SK-N-MC (cell line): ENCODE data around the gene HIBADH.
A peak's percentile ranks its signal among the peaks of the same experiment; 100 is the strongest.

Source experiments
- DNase-seq: peaks from one replicate; pipeline ENCODE4 v3.0.0-alpha.2; 2011; ENCODE audit warnings: low read depth, low spot score
- H3K27ac ChIP-seq: fragments of 200-600 bp; sonication (generic); 2 replicates; pipeline ENCODE4 v1.5.1; 2016; ENCODE audit warnings: mixed run types
- H3K36me3 ChIP-seq: fragments of 200-600 bp; sonication (generic); 2 replicates; pipeline ENCODE4 v1.6.1; 2017; ENCODE audit warnings: antibody characterized with exemption, low read length, mixed read lengths; ENCODE audit not compliant: insufficient read depth
- H3K4me3 ChIP-seq: fragments of 200-600 bp; sonication (generic); 2 replicates; pipeline ENCODE4 v1.5.1; 2016
- H3K9ac ChIP-seq: fragments of 200-600 bp; sonication (generic); 2 replicates; pipeline ENCODE4 v1.8.0; 2017; ENCODE audit warnings: mixed run types, mixed read lengths; ENCODE audit not compliant: insufficient read length
- H3K9me3 ChIP-seq: fragments of 200-600 bp; sonication (generic); 2 replicates; pipeline ENCODE4 v1.6.1; 2017; ENCODE audit warnings: low read depth, mild to moderate bottlenecking, antibody characterized with exemption, low read length, moderate library complexity, mixed read lengths
- EZH2 ChIP-seq: fragments of 200-600 bp; sonication (generic); IDR thresholded peaks from one replicate; pipeline ENCODE4 v1.6.1; 2017; ENCODE audit warnings: antibody characterized with exemption
- FOXP2 ChIP-seq: optimal IDR thresholded peaks from 2 replicates; pipeline ENCODE3; 2011; ENCODE audit warnings: mild to moderate bottlenecking, moderate library complexity; ENCODE audit not compliant: insufficient read depth; ENCODE audit errors: extremely low read length, control extremely low read depth
- POLR2AphosphoS5 ChIP-seq: IDR thresholded peaks from 2 replicates; pipeline ENCODE4 v1.6.1; 2012; ENCODE audit warnings: mild to moderate bottlenecking, low read depth, low read length, borderline replicate concordance

Gene HIBADH

DNA sequence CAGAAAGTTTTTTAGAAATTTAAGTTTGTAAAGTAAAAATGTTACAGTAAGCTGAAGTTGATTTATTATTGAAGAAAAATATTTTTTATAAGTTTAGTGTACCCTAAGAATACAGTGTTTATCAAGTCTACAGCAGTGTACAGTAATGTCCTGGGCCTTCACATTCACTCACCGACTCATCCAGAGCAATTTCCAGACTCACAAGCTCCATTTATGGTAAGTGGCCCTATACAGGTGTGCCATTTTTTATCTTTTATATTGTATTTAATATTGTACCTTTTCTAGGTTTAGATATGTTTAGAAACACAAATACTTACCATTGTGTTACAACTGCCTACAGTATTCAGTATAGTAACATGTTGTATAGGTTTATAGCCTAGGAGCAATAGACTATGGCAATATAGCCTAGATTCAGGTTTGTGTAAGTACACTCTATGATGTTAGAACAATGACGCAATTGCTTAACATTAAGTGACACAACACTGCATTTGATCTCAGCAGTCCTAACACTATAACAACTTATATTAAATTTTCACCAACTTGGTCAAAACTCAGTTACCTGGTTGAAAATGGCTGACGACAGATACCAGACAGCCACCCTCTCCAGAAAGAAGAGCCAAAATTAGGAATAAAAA is 45.7 kb downstream of the HIBADH start:
- no peak overlapping the region for H3K4me3 ChIP-seq
- no peak overlapping the region for H3K27ac ChIP-seq
- DNase-seq = no peak
- TF ChIP-seq EZH2 = no peak
- TF ChIP-seq POLR2AphosphoS5 = no peak
- TF ChIP-seq FOXP2 = no peak
- H3K9ac ChIP-seq = no peak overlapping the region
- peaks cover 10% of the 10 kb centered on the region for H3K9me3 ChIP-seq
- H3K36me3 ChIP-seq = peaks cover 7% of the 10 kb centered on the region; the same call in 1 of the 2 replicates

DNA sequence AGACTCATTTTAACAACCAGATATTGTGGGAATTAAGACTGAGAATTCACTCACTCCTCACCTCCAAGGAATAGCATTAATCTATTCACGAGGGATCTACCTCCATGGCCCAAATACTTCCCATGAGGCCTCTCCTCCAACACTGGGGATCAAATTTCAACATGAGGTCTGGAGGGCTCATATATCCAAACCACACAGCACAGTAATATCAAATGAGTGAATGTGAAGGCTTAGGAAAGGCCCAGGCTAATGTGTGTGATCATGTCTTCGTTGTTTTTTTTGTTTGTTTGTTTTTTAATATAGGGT is 46.5 kb downstream of the HIBADH start:
- H3K27ac ChIP-seq = no peak overlapping the region
- H3K4me3 ChIP-seq = no peak overlapping the region
- peaks cover 7% of the 10 kb centered on the region; the same call in 1 of the 2 replicates for H3K36me3 ChIP-seq
- TF ChIP-seq EZH2 (no peak), POLR2AphosphoS5 (no peak), FOXP2 (no peak)
- H3K9me3 ChIP-seq = peaks cover 10% of the 10 kb centered on the region
- DNase-seq = no peak
- H3K9ac ChIP-seq = no peak overlapping the region

DNA sequence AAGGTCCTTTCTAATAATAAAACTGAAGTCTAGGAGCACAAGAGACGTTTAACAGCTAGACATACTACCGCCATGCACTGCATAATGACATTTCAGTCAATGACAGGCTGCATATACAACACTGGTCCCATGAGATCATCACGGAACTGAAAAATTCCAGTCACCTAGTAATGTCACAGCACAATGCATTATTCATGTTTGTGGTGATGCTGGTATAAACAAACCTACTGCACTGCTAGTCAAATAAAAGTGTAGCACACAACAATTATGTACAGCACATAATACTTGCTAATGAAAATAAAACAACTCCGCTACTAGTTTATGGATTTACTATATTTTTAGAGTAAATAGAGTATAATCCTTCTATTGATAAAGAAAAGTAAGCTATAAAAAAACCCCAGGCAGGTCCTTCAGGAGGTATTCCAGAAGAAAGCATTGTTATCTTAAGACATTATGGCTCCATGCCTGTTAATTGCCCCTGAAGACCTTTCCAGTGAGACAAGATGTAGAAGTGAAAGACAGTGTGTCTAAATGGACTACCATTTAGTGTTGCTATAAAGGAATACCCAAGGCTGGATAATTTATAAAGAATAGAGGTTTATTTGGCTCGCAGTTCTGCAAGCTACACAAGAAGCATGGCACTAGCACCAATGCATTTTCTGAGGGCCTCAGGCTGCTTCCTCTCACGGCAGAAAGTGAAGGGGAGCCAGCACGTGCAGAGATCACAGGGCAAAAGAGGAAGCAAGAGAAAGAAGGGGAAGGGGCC is 47.1 kb downstream of the HIBADH start:
- TF ChIP-seq FOXP2 (no peak), EZH2 (no peak), POLR2AphosphoS5 (no peak)
- DNase-seq = no peak
- H3K4me3 ChIP-seq = no peak overlapping the region
- H3K9me3 ChIP-seq = peaks cover 10% of the 10 kb centered on the region
- no peak overlapping the region for H3K27ac ChIP-seq
- H3K9ac ChIP-seq = no peak overlapping the region
- peaks cover 7% of the 10 kb centered on the region; the same call in 1 of the 2 replicates for H3K36me3 ChIP-seq

DNA sequence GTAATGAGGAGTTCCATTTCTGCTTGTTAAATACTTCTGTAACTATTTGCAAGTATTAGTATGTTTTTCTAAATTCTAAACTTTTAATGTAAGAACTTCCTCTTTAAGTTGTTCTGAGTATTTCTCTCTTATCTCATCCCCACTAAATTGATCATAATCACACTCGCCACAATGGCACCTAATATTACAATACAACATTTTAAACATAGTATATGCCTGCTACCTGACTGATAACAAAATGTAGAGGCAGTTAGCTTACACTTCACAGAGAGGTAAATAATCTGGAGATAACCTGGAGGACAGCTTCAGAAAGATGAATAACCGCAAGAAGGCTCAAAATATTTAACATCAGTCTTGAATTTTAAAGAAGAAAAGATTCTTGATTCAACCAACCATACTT is 48.6 kb downstream of the HIBADH start:
- no peak for TF ChIP-seq POLR2AphosphoS5
- no peak for TF ChIP-seq EZH2
- no peak for TF ChIP-seq FOXP2
- Histone ChIP-seq H3K9ac (no peak overlapping the region), H3K4me3 (no peak overlapping the region), H3K27ac (no peak overlapping the region), H3K36me3 (peaks cover 2% of the 10 kb centered on the region; the same call in 1 of the 2 replicates), H3K9me3 (no peaks in the 10 kb centered on the region)
- DNase-seq = no peak

DNA sequence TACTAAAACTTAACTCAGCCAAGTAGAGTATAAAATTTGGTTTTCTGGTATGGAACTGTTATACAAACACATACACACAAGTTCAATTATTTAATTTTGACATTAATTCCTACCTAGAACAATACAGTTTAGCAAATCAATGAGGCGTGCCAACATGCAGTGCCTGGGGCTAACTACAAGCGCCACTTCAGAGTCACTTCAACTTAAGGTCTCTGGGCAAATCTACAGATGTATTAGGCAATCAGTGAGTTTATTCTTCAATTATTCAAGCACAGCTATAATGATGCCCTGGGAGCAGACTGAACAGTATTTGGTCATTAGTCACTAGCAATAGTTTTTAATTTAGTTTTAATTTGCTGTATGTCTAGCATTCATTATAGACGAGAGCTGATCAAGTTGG is 51.6 kb downstream of the HIBADH start:
- TF ChIP-seq POLR2AphosphoS5 (no peak; the same call in 1 of the 2 replicates), FOXP2 (no peak), EZH2 (no peak)
- DNase-seq = peak; percentile 76
- Histone ChIP-seq H3K9me3 (no peaks in the 10 kb centered on the region), H3K36me3 (no peaks in the 10 kb centered on the region; the same call in 1 of the 2 replicates), H3K27ac (peak overlapping the region; percentile 22; the same call in 1 of the 2 replicates), H3K9ac (no peak overlapping the region), H3K4me3 (no peak overlapping the region)

DNA sequence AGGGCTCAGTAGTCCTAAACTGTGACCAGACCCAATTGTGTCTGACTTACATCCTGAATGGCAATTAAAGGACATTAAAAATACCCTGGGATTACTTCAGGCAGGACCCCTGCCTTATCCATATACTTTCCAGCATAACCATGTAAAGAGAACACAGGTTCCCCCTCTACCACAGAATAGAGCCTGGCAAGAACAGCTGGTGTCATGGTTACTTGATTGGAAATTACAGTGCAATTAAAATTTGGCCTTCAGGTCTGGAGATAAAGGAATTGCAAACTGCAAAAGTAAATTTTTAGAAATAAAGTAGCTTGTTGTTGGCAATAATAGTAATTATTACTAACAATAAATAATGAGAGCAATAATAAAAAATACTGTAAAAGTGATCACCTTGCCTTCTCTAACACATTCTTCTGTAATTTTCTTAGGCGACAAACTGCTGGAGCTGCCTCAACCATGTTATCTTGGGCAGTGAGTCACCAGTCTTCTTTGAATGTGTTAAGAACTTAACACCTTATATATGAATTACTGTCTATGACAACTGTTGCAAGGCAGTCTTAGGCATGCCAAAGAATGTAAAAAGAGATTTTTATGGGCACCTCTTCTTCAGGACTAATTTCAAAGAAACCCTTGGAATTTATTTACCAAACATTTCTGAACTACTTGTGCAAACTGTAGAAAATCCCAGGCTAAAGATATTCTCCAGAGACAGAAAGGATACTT is 53.7 kb downstream of the HIBADH start:
- DNase-seq = no peak
- Histone ChIP-seq H3K9me3 (no peaks in the 10 kb centered on the region), H3K9ac (no peak overlapping the region), H3K4me3 (no peak overlapping the region), H3K36me3 (no peaks in the 10 kb centered on the region), H3K27ac (no peak overlapping the region)
- TF ChIP-seq FOXP2 (no peak), POLR2AphosphoS5 (no peak), EZH2 (no peak)

DNA sequence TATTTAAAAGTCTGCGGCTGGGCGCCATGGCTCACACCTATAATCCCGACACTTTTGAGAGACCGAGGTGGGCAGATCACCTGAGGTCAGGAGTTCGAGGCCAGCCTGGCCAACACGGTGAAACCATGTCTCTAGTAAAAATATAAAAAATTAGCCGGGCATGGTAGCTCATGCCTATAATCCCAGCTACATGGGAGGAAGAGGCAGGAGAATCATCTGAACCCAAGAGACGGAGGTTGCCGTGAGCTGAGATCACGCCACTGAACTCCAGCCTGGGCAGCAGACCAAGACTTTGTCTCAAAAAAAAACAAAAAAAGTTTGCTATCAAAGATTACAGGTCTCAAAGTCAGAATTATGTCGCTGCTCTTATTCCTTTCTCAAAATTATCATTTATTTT is 55.5 kb downstream of the HIBADH start:
- DNase-seq = no peak
- H3K27ac ChIP-seq = no peak overlapping the region
- no peaks in the 10 kb centered on the region for H3K36me3 ChIP-seq
- H3K9me3 ChIP-seq = no peaks in the 10 kb centered on the region
- H3K4me3 ChIP-seq = no peak overlapping the region
- H3K9ac ChIP-seq = no peak overlapping the region
- TF ChIP-seq FOXP2 (no peak), EZH2 (no peak), POLR2AphosphoS5 (no peak)

DNA sequence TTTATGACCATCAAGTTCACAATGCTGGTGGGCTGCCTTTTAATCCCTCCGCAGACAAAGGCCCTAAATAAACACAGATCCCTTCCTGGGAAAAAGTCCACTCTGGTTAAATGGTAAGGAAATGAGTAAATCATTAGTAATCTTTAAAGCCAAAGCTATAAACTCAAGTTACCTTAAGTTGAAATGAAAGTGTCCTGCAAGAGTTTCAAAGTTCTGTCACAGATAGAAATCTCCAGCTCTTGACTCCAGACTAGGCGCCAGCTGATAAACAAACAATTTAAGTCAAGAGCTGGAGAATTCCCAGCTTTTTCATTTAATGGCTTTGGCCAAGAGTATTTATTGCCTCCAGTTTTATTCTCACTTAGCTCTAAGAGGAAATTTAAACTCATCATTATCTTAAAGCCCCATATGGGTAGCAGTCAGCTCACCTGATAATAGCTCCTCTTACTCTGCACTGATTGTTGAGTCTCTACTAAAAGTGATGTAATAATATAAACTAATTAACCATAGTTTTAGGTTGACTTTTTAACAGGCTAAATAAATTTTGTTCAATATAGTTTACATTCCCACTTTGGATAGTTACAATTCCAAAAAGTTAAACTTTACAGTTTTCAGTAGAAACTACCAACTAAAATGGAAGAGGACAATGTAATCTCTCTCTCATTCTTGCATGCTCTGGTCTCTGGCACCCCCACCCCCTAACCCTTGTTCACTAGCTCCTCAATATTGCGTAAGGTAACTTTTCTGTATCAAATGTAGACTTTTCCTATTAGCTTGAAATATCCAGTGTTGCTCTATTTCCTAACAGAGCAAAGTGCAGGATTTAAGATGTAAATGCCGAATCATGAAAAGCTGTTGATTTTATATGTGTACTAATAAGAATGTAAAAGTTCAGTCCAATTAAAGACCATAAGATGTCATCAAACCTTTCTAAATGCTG is 56.1 kb downstream of the HIBADH start:
- no peak for TF ChIP-seq EZH2
- Histone ChIP-seq H3K36me3 (no peaks in the 10 kb centered on the region), H3K27ac (peak overlapping the region; percentile 26; the same call in 1 of the 2 replicates), H3K4me3 (no peak overlapping the region), H3K9me3 (no peaks in the 10 kb centered on the region), H3K9ac (no peak overlapping the region)
- DNase-seq = no peak
